Naive thymus-derived CD4-positive, alpha-beta T cell (primary cell): ENCODE data around the gene DNM3. TPM values are rescaled to one million over a fixed set of nuclear protein-coding genes. Genes with fewer than 3 reads are reported as not detected.

Source experiments
- ATAC-seq: fragments of 150-1000 bp; cut with Tn5 transposase; 2 replicates; pipeline ENCODE4 v1.10.0; 2021; ENCODE audit warnings: mild to moderate bottlenecking, moderate library complexity
- CTCF ChIA-PET: fragments of 350-600 bp; sonication (Branson Sonifier 250); formaldehyde crosslinking; loops from one replicate; lab custom pipeline; 2021; ENCODE audit warnings: antibody characterized with exemption; lab: Charles Lee
- POLR2A ChIA-PET: fragments of 350-600 bp; sonication (Branson Sonifier 250); formaldehyde crosslinking; loops from one replicate; lab custom pipeline; 2021; ENCODE audit warnings: antibody characterized with exemption, inconsistent platforms; lab: Charles Lee
- DNase-seq, 9 donors: peaks; one replicate each; pipeline versions ENCODE4 v3.0.0 to v3.0.0-alpha.2; 2020 to 2022; ENCODE audit warnings: mixed read lengths in 1 of 9
- H3K27ac ChIP-seq: one replicate; pipeline ENCODE4 v1.7.0; 2013; ENCODE audit warnings: mild to moderate bottlenecking, low read depth, low read length, moderate library complexity
- H3K27me3 ChIP-seq, 2 donors: one replicate each; pipeline ENCODE4 v1.7.0; 2013; ENCODE audit warnings: low read length in 2 of 2, mild to moderate bottlenecking in 2 of 2, moderate library complexity in 2 of 2; ENCODE audit not compliant: control insufficient read depth in 2 of 2, insufficient read depth in 2 of 2
- H3K36me3 ChIP-seq, 3 experiments: 1 replicate in 2 of 3; 2 replicates in 1 of 3; pipeline ENCODE4 v1.7.0; 2013; ENCODE audit warnings: low read length in 3 of 3, mild to moderate bottlenecking in 3 of 3, moderate library complexity in 1 of 3; ENCODE audit not compliant: insufficient read depth in 3 of 3, control insufficient read depth in 2 of 3
- H3K4me1 ChIP-seq, 2 donors: one replicate each; pipeline ENCODE4 v1.7.0; 2013; ENCODE audit warnings: low read length in 2 of 2, mild to moderate bottlenecking in 2 of 2, moderate library complexity in 1 of 2; ENCODE audit not compliant: control insufficient read depth in 2 of 2, insufficient read depth in 2 of 2
- H3K4me3 ChIP-seq: 2 replicates; pipeline ENCODE4 v1.7.0; 2013; ENCODE audit warnings: mild to moderate bottlenecking, low read length
- H3K9me3 ChIP-seq, 3 experiments: 1 replicate in 2 of 3; 2 replicates in 1 of 3; pipeline ENCODE4 v1.7.0; 2013; ENCODE audit warnings: low read length in 3 of 3; ENCODE audit not compliant: control insufficient read depth in 2 of 3
- H3K27ac Mint-ChIP-seq, 9 donors: one replicate each; pipeline ENCODE4 v1.8.0; 2020 to 2022; ENCODE audit warnings: mixed read lengths in 9 of 9, mild to moderate bottlenecking in 8 of 9, moderate library complexity in 5 of 9, inconsistent platforms in 2 of 9
- H3K27me3 Mint-ChIP-seq, 5 donors: one replicate each; pipeline ENCODE4 v1.8.0; 2021 to 2022; ENCODE audit warnings: mixed read lengths in 5 of 5, mild to moderate bottlenecking in 1 of 5
- H3K36me3 Mint-ChIP-seq, 5 donors: one replicate each; pipeline ENCODE4 v1.8.0; 2020 to 2022; ENCODE audit warnings: mixed read lengths in 5 of 5, mild to moderate bottlenecking in 3 of 5, inconsistent platforms in 1 of 5
- H3K4me1 Mint-ChIP-seq, 7 donors: one replicate each; pipeline ENCODE4 v1.8.0; 2020 to 2022; ENCODE audit warnings: mixed read lengths in 7 of 7, mild to moderate bottlenecking in 3 of 7, inconsistent platforms in 1 of 7
- H3K4me3 Mint-ChIP-seq, 10 donors: one replicate each; pipeline ENCODE4 v1.8.0; 2020 to 2022; ENCODE audit warnings: mild to moderate bottlenecking in 10 of 10, mixed read lengths in 10 of 10, moderate library complexity in 6 of 10, inconsistent platforms in 2 of 10
- H3K9me3 Mint-ChIP-seq, 11 donors: one replicate each; pipeline ENCODE4 v1.8.0; 2020 to 2022; ENCODE audit warnings: mixed read lengths in 11 of 11, mild to moderate bottlenecking in 4 of 11, inconsistent platforms in 1 of 11, moderate library complexity in 1 of 11
- intact Hi-C, 2 donors: fragments of 100-400 bp; cut with micrococcal nuclease; formaldehyde crosslinking; loops; one replicate each; pipeline ENCODE4 v1.15.1; 2023
- polyA plus RNA-seq, 2 donors: library from polyadenylated mRNA; unstranded; fragments of 300-500 nt; fragmentation: Illumina TruSeq; gene quantifications; one replicate each; pipeline ENCODE4 v1.2.3, GENCODE V29; 2021
- total RNA-seq, 6 experiments: library from RNA in 5 of 6; stranded (reverse) in 5 of 6; gene quantifications; 1 replicate in 5 of 6; 2 replicates in 1 of 6; pipeline ENCODE4 v1.2.3 and lab custom pipeline; 2021 to 2026

Gene DNM3
- total and polyA plus RNA-seq, 7 experiments from 2014 or later, result 1.2 to 2.5 (median 2.0) TPM

DNA sequence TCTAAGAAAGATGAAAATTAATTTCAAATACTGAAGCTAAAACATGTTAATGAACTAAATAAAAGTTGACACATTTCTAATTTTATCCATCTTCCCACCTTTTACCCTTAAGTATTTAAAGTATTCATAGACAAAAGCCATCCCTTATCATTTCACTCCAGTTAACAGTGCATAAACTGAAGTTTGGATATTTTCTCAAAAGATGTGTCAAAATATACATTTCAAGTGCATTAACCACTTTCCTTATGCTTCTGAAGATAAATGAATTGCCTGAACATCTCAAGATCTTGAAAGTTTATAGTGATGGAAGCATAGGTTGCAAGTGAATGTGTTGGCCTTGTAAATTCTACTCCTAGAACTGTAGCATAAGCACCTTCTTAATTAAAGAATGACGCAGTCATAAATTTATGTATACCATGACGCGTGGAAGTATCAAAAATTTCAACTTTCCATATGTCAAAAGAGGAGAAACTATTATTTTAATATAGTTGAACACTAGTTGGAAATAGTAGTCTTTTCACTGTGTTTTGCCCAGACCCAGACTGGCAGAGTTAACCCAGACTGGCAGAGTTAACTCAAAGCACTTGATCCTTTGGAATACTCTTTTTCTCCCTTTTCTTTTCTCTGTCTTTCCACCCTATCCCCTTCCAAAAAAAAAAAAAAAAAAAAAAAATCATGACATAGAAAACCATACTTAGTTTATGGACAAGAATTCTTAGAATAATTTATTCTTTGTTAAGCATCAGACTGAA, 296.6 kb downstream of the DNM3 start:
- ATAC-seq (no peak), DNase-seq (no peak)
- no peaks in the 10 kb centered on the region for H3K27me3 ChIP-seq
- ChIA-PET POLR2A (interaction anchor here (0.6 kb wide), 1 partner anchor 26 kb away, joined by 4 read pairs; no protein-coding TSS in a partner anchor), CTCF (interaction anchor here (0.6 kb wide), 1 partner anchor 12 kb away, joined by 4 read pairs; no protein-coding TSS in a partner anchor)
- H3K9me3 Mint-ChIP-seq, result no peaks in the 10 kb centered on the region
- intact Hi-C loops, result loop anchor here (5.0 kb wide), 2 partner anchors 44 to 259 kb away; no protein-coding TSS in a partner anchor
- H3K4me1 Mint-ChIP-seq, result peaks cover 0 to 12% (median 0%) of the 10 kb centered on the region in 7 donors
- no peaks in the 10 kb centered on the region for H3K4me1 ChIP-seq
- no peaks in the 10 kb centered on the region for H3K36me3 ChIP-seq
- peaks cover 0 to 15% (median 0%) of the 10 kb centered on the region in 5 donors for H3K36me3 Mint-ChIP-seq
- no peaks in the 10 kb centered on the region for H3K9me3 ChIP-seq
- H3K4me3 ChIP-seq, result no peak overlapping the region
- H3K27me3 Mint-ChIP-seq, result no peaks in the 10 kb centered on the region
- no peak overlapping the region for H3K27ac Mint-ChIP-seq
- H3K4me3 Mint-ChIP-seq, result no peak overlapping the region
- no peak overlapping the region for H3K27ac ChIP-seq

DNA sequence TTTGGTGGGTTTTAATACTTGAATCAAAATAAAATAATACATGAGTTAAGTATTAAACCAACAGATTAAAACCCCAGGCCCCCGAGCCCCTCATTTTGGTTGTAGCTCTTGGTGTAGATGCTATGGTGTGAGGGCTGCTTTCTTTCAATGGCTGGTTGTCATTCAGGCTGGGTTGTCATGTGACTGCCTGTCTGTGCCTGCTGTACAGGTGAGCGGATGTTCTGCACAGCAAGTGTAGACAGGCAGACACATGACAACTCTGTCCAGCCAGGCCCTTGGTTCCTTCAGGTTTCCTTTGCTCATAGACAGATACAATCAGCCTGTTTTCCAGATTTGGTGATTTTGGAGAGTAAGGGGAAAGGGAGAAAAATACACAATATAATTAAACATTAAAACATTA, 297.3 kb downstream of the DNM3 start:
- DNase-seq, result no peak
- no peak overlapping the region for H3K27ac Mint-ChIP-seq
- peaks cover 0 to 10% (median 0%) of the 10 kb centered on the region in 5 donors for H3K36me3 Mint-ChIP-seq
- peaks cover 0 to 12% (median 0%) of the 10 kb centered on the region in 7 donors for H3K4me1 Mint-ChIP-seq
- H3K27ac ChIP-seq, result no peak overlapping the region
- ChIA-PET CTCF (interaction anchor here (0.6 kb wide), 1 partner anchor 11 kb away, joined by 4 read pairs; no protein-coding TSS in a partner anchor), POLR2A (interaction anchor here (0.6 kb wide), 1 partner anchor 27 kb away, joined by 4 read pairs; no protein-coding TSS in a partner anchor)
- H3K9me3 Mint-ChIP-seq, result no peaks in the 10 kb centered on the region
- no peaks in the 10 kb centered on the region for H3K27me3 ChIP-seq
- H3K4me3 ChIP-seq, result no peak overlapping the region
- H3K4me3 Mint-ChIP-seq, result no peak overlapping the region
- ATAC-seq, result no peak
- intact Hi-C loops, result loop anchor here (5.0 kb wide), 2 partner anchors 44 to 259 kb away; no protein-coding TSS in a partner anchor
- no peaks in the 10 kb centered on the region for H3K4me1 ChIP-seq
- H3K27me3 Mint-ChIP-seq, result no peaks in the 10 kb centered on the region
- no peaks in the 10 kb centered on the region for H3K36me3 ChIP-seq
- H3K9me3 ChIP-seq, result no peaks in the 10 kb centered on the region

DNA sequence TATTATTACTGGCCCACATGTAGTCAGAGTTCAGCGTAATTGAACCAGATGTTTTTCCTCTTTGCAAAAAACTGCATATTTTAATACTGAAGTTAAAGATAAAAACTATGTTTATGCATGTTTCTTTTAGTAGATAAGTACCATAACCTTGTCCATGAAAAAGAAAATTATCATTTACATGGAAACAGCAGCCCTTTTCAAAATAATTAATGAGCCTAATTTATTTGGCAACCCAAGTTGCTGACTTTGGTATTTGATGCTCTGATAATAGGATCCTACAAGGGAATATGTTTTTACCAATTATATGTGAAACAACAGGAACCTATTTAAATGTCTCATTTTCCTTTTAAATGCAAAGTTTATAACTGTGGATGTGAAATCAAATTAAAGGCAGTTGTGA, 297.9 kb downstream of the DNM3 start:
- Mint-ChIP-seq H3K27me3 (no peaks in the 10 kb centered on the region), H3K4me3 (no peak overlapping the region), H3K27ac (no peak overlapping the region), H3K36me3 (peaks cover 0 to 6% (median 0%) of the 10 kb centered on the region in 5 donors), H3K9me3 (no peaks in the 10 kb centered on the region), H3K4me1 (peaks cover 0 to 6% (median 0%) of the 10 kb centered on the region in 7 donors)
- intact Hi-C loops, result loop anchor here (5.0 kb wide), 2 partner anchors 43 to 258 kb away; no protein-coding TSS in a partner anchor
- Histone ChIP-seq H3K36me3 (no peaks in the 10 kb centered on the region), H3K27me3 (no peaks in the 10 kb centered on the region), H3K27ac (no peak overlapping the region), H3K4me3 (no peak overlapping the region), H3K9me3 (no peaks in the 10 kb centered on the region), H3K4me1 (no peaks in the 10 kb centered on the region)
- ATAC-seq (no peak), DNase-seq (no peak)
- CTCF ChIA-PET, result no interaction called here
- POLR2A ChIA-PET, result no interaction called here

DNA sequence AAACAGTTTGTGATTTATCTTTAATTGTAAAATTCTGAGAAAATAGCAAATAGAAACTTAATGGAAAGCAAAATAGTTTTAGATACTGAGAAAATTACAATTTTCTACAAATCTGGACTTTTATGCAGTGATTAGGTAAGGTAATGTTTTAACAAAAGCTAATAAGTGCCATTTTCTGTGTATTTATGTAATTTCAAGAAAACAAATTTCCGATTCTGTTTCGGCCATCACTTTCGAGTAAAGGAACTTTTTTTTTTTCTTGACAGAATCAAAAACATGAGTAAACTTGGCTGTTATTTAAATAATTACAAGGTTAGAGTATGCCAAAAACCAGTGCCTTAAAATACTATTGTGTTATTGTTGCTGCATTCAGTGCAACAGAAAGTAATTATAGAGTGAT, 298.8 kb downstream of the DNM3 start:
- intact Hi-C loops, result no loop called here
- Mint-ChIP-seq H3K4me3 (no peak overlapping the region), H3K4me1 (peaks cover 0 to 5% (median 0%) of the 10 kb centered on the region in 7 donors), H3K36me3 (peaks cover 0 to 2% (median 0%) of the 10 kb centered on the region in 5 donors), H3K27ac (no peak overlapping the region), H3K9me3 (no peaks in the 10 kb centered on the region), H3K27me3 (no peaks in the 10 kb centered on the region)
- no peak overlapping the region for H3K27ac ChIP-seq
- POLR2A ChIA-PET, result interaction anchor here (0.5 to 0.7 kb wide), 2 partner anchors 105 to 160 kb away, joined by 6 read pairs; no protein-coding TSS in a partner anchor
- DNase-seq (no peak), ATAC-seq (no peak)
- H3K27me3 ChIP-seq, result no peaks in the 10 kb centered on the region
- CTCF ChIA-PET, result interaction anchor here (0.7 kb wide), 1 partner anchor 39 kb away, joined by 7 read pairs; no protein-coding TSS in a partner anchor
- no peaks in the 10 kb centered on the region for H3K36me3 ChIP-seq
- H3K9me3 ChIP-seq, result no peaks in the 10 kb centered on the region
- no peaks in the 10 kb centered on the region for H3K4me1 ChIP-seq
- no peak overlapping the region for H3K4me3 ChIP-seq

DNA sequence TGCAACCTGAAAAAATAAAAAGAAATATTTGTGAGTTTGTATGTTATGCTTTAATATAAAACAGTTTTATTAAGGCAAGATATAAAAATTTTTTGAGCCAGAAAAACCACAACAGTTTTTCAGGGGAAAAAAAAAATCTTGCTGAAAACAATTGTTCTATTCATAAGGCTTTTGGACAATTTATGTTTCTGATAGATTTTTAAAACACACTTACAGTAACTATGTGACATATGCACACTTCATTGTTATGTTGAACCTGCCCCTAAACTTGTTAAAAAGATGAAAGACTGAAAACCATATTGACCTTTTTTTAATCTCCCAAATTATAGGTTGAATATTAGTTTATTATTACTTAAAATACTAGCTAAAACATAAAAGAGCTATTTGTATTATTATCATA, 299.3 kb downstream of the DNM3 start:
- DNase-seq (no peak), ATAC-seq (no peak)
- H3K4me3 ChIP-seq, result no peak overlapping the region
- Mint-ChIP-seq H3K27ac (no peak overlapping the region), H3K9me3 (no peaks in the 10 kb centered on the region), H3K4me3 (no peak overlapping the region), H3K4me1 (peaks cover 0 to 9% (median 0%) of the 10 kb centered on the region in 7 donors), H3K27me3 (no peaks in the 10 kb centered on the region), H3K36me3 (peaks cover 0 to 2% (median 0%) of the 10 kb centered on the region in 5 donors)
- CTCF ChIA-PET, result interaction anchor here (0.7 kb wide), 1 partner anchor 286 kb away, joined by 3 read pairs; no protein-coding TSS in a partner anchor
- intact Hi-C loops, result no loop called here
- no peaks in the 10 kb centered on the region for H3K9me3 ChIP-seq
- POLR2A ChIA-PET, result interaction anchor here (0.5 kb wide), 1 partner anchor 161 kb away, joined by 6 read pairs; no protein-coding TSS in a partner anchor
- H3K27me3 ChIP-seq, result no peaks in the 10 kb centered on the region
- H3K27ac ChIP-seq, result no peak overlapping the region
- no peaks in the 10 kb centered on the region for H3K4me1 ChIP-seq
- no peaks in the 10 kb centered on the region for H3K36me3 ChIP-seq

DNA sequence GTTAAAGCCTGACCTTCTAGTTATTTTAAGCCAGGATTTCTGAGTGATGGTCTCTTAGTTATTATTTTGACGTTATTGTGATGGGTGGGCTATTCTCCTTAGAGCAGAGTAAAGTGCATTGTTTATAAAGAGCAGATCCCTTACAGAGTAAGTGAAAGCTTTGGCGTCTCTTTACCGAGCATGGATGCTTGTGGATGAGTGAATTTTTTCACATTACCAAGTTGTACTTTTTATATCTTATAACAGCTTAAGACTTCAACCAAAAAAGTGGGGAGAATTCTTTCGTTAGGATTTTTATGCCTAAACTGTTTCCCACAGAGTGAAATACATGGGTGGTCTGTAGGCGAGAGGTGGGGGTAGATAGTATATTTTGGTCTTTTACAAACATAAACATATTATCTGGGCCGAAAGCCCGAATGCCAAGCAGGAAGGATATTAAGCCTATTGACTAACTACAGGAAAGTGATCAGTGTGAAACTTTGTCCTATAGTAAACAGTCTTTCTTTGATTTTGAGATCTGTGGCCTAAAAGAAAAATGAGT, 300.1 kb downstream of the DNM3 start:
- Mint-ChIP-seq H3K27ac (no peak overlapping the region), H3K36me3 (peaks cover 0 to 2% (median 0%) of the 10 kb centered on the region in 5 donors), H3K4me3 (no peak overlapping the region), H3K9me3 (no peaks in the 10 kb centered on the region), H3K27me3 (no peaks in the 10 kb centered on the region), H3K4me1 (peaks cover 0 to 12% (median 0%) of the 10 kb centered on the region in 7 donors)
- Histone ChIP-seq H3K4me1 (no peaks in the 10 kb centered on the region), H3K9me3 (no peaks in the 10 kb centered on the region), H3K27ac (no peak overlapping the region), H3K4me3 (no peak overlapping the region), H3K27me3 (no peaks in the 10 kb centered on the region), H3K36me3 (no peaks in the 10 kb centered on the region)
- ATAC-seq, result no peak
- ChIA-PET CTCF (interaction anchor here (0.7 kb wide), 1 partner anchor 286 kb away, joined by 3 read pairs; no protein-coding TSS in a partner anchor), POLR2A (no interaction called here)
- DNase-seq, result no peak
- intact Hi-C loops, result no loop called here
